T-cell (primary cell): ENCODE results near the gene ESPNL. TPM values are rescaled to one million over a fixed set of nuclear protein-coding genes. Genes with fewer than 3 reads are reported as not detected.
"Not testable (repeated sequence)": the region's sequence is repeated elsewhere in the genome, so short reads cannot be mapped to it uniquely, and the experiment has no call there.

ENCODE experiments used
- ATAC-seq, 4 experiments: fragments of 200-7000 bp in 3 of 4; fragments of 150-1000 bp in 1 of 4; cut with Tn5 transposase; replicated peaks in 1 of 4; 1 replicate in 3 of 4; 2 replicates in 1 of 4; pipeline ENCODE4 v1.10.0; 2021; ENCODE audit warnings: moderate library complexity in 3 of 4, mild to moderate bottlenecking in 2 of 4, moderate number of reproducible peaks in 1 of 4
- CTCF ChIA-PET, 2 donors: fragments of 300-600 bp; sonication (Branson Sonifier 250); formaldehyde crosslinking; loops; one replicate each; lab custom pipeline; 2022; ENCODE audit warnings: antibody characterized with exemption in 2 of 2; lab: Charles Lee
- POLR2A ChIA-PET, 2 donors: fragments of 300-600 bp; sonication (Branson Sonifier 250); formaldehyde crosslinking; loops; one replicate each; lab custom pipeline; 2022; ENCODE audit warnings: antibody characterized with exemption in 2 of 2; lab: Charles Lee
- DNase-seq, 35 experiments: peaks; one replicate each; pipeline versions ENCODE4 v3.0.0 to v3.0.0-alpha.2; 2013 to 2023
- H3K27ac ChIP-seq: one replicate; pipeline ENCODE4 v1.5.1; 2013; ENCODE audit warnings: low read length
- H3K27me3 ChIP-seq, 2 experiments: replicated peaks in 1 of 2; 1 replicate in 1 of 2; 2 replicates in 1 of 2; pipeline versions ENCODE4 v1.6.1 to v1.7.0; 2013; ENCODE audit warnings: low read length in 1 of 2, mixed read lengths in 1 of 2; ENCODE audit not compliant: control insufficient read depth in 2 of 2, insufficient read depth in 2 of 2; ENCODE audit errors: extremely low read depth in 1 of 2
- H3K36me3 ChIP-seq, 2 donors: 1 replicate in 1 of 2; 2 replicates in 1 of 2; pipeline versions ENCODE4 v1.6.1 to v1.7.0; 2013; ENCODE audit warnings: low read length in 1 of 2; ENCODE audit not compliant: control insufficient read depth in 2 of 2, insufficient read depth in 1 of 2; ENCODE audit errors: extremely low read depth in 1 of 2
- H3K4me1 ChIP-seq, 2 experiments: 1 replicate in 1 of 2; 2 replicates in 1 of 2; pipeline versions ENCODE4 v1.6.1 to v1.7.0; 2013; ENCODE audit warnings: low read length in 2 of 2, mixed read lengths in 1 of 2; ENCODE audit not compliant: insufficient read depth in 2 of 2, control insufficient read depth in 1 of 2; ENCODE audit errors: extremely low read depth in 1 of 2
- H3K4me3 ChIP-seq, 2 donors: 1 replicate in 1 of 2; 2 replicates in 1 of 2; pipeline versions ENCODE4 v1.5.1 to v1.7.0; 2013; ENCODE audit warnings: mild to moderate bottlenecking in 2 of 2, low read length in 1 of 2, moderate library complexity in 1 of 2; ENCODE audit not compliant: control insufficient read depth in 1 of 2; ENCODE audit errors: extremely low read depth in 1 of 2
- H3K9me3 ChIP-seq: 2 replicates; pipeline ENCODE4 v1.7.0; 2013
- H3K27ac Mint-ChIP-seq, 2 donors: one replicate each; pipeline ENCODE4 v1.8.0; 2020 to 2021; ENCODE audit warnings: mild to moderate bottlenecking in 2 of 2, mixed read lengths in 2 of 2
- H3K27me3 Mint-ChIP-seq, 2 donors: one replicate each; pipeline ENCODE4 v1.8.0; 2021 to 2022; ENCODE audit warnings: mixed read lengths in 2 of 2
- H3K36me3 Mint-ChIP-seq: one replicate; pipeline ENCODE4 v1.8.0; 2021; ENCODE audit warnings: mixed read lengths
- H3K4me1 Mint-ChIP-seq, 3 donors: one replicate each; pipeline ENCODE4 v1.8.0; 2020 to 2022; ENCODE audit warnings: mixed read lengths in 3 of 3, mild to moderate bottlenecking in 1 of 3
- H3K4me3 Mint-ChIP-seq, 3 donors: one replicate each; pipeline ENCODE4 v1.8.0; 2020 to 2022; ENCODE audit warnings: mild to moderate bottlenecking in 3 of 3, mixed read lengths in 3 of 3, moderate library complexity in 3 of 3
- H3K9me3 Mint-ChIP-seq, 3 donors: one replicate each; pipeline ENCODE4 v1.8.0; 2020 to 2022; ENCODE audit warnings: mixed read lengths in 3 of 3
- WGBS: methylation state at CpG from one replicate; pipeline ENCODE4 v1.1.5; 2013; ENCODE audit warnings: missing lambda C conversion rate; ENCODE audit not compliant: insufficient coverage; 5-methylcytosine and 5-hydroxymethylcytosine counted together
- total RNA-seq, 35 experiments: library from RNA in 6 of 35; stranded (reverse) in 6 of 35; fragments of 120-200 nt in 1 of 35; gene quantifications; one replicate each; pipeline versions ENCODE4 v1.2.1 to v1.2.4 and lab custom pipeline; 2013 to 2026

ESPNL gene
- total RNA-seq, 5 donors from 2014 or later (not counting 1 experiment from before 2014, with no cell fraction given), result 0.10 to 0.44 (median 0.25) TPM; not detected in 2

DNA sequence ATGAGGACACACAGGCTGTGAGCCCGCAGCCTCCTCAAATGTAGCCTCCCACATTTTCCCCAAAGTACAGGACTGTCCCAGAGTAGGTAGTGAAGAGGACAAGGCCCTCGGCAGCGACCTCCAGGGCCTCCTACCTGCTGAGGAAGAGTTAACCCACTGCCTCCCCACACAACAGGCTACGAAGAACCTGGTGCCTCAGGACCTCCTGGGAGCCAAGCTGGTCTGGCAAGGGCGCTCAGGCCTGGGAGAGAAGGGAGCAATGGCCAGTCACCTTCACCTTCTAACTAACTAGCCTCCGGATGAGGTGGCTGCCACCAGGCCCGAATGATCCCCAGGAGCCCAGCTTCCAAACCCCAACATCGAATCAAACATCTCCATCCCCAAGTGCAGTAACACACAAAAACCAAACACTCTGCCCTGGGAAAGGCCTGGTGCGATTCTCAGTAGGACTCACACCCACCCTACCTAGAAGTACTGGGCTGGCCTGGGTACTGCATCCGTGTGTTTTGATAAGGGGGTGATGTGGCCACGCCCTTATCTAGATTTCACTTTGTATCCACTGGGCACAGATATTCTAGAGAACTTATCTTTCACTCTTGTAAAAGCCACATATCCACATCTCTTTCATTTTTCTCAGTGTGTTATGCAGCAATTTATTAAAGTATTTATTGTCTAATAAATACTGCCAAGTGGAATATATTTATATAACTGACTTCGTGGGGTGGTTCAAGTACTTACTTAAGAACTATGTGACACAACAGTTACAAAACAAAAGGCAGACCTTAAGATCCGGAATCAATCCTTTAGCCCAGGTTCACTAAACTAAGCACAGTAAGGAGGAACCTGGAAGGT lies 68.3 kb downstream of the ESPNL start:
- CTCF ChIA-PET, result no interaction called here
- Mint-ChIP-seq H3K27me3 (peaks cover 7 to 15% of the 10 kb centered on the region in 2 donors), H3K9me3 (no peaks in the 10 kb centered on the region), H3K4me3 (no peak overlapping the region), H3K36me3 (peaks cover 40% of the 10 kb centered on the region), H3K27ac (peak overlapping the region in 1 of 2 donors; percentile 28), H3K4me1 (peaks cover 6 to 8% (median 7%) of the 10 kb centered on the region in 3 donors)
- Histone ChIP-seq H3K27ac (no peak overlapping the region), H3K27me3 (peaks cover 0 to 14% of the 10 kb centered on the region in 2 experiments), H3K4me1 (no peaks in the 10 kb centered on the region), H3K9me3 (no peaks in the 10 kb centered on the region), H3K36me3 (peaks cover 12 to 50% of the 10 kb centered on the region in 2 donors), H3K4me3 (no peak overlapping the region)
- ATAC-seq, result no peak
- POLR2A ChIA-PET, result no interaction called here
- DNase-seq, result no peak
- WGBS, result 100% methylated on average over 5 of the region's 13 CpGs

DNA sequence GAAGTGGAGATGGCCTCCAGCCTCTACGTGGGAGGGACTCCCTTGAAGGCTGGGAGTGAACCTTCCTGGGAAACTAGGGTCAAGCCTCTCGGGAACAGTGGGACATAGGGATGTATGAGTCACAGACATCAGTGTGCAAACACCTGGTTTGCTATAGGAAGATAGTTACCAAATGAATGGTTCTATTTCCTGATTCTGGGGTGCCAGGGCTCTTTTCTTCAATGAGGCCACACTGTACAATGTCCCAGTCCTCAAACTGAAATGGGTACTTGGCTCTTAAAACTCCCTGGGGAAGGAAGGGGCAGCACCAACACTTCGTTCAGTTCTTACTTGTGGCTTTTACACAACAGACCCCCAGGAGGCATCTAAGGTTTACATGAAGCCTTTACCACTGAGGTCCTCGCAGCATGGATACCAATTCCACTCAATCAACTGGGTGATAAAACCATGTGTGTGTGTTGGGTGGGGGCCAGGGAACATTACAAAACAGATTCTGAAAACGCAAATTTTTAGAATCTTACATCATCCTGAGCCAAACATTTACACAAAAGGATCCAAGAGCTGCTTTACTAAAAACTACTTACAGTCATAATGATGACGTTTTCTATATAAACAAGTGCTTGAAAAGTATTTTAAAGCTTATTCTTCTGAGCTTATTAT lies 69.0 kb downstream of the ESPNL start:
- H3K4me3 Mint-ChIP-seq, result no peak overlapping the region
- DNase-seq, result no peak
- WGBS, result no CpG with 5 or more reads among the region's 6 CpGs

DNA sequence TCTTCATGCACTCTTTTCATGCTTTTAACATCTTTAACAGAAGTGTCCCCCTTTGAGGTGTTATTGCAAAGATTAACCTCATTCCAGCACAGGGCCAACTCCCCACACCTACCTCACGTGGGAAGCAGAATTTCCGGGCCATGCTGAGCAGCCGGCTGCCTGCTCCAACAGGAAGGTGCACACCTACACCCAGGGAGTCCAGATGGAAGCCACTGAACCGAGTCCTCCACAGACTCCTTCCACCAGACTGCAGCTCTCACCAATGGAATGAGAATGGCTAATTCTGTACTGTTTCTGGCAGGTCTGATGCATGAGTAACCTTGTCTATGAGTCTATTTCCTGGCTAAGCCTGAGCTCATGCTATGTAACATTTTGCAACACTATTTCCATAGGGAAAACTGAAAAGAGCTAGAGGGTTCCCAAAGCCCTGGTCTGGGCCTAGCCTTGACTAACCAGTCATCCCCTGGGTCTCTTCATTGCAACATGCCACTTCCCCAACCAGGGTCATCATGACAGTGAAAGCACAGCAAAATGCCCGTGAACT lies 69.6 kb downstream of the ESPNL start:
- DNase-seq, result peak in 1 of 35 experiments; percentile 17
- Histone ChIP-seq H3K27ac (no peak overlapping the region), H3K4me3 (no peak overlapping the region), H3K9me3 (no peaks in the 10 kb centered on the region), H3K27me3 (peaks cover 0 to 9% of the 10 kb centered on the region in 2 experiments), H3K36me3 (peaks cover 15 to 63% of the 10 kb centered on the region in 2 donors), H3K4me1 (no peaks in the 10 kb centered on the region)
- H3K4me1 Mint-ChIP-seq, result peaks cover 4 to 6% (median 5%) of the 10 kb centered on the region in 3 donors
- POLR2A ChIA-PET, result interaction anchor here in 1 of 2 donors (0.5 kb wide), 1 partner anchor 26 kb away, joined by 3 read pairs; no protein-coding TSS in a partner anchor
- no peaks in the 10 kb centered on the region for H3K9me3 Mint-ChIP-seq
- ATAC-seq, result no peak
- CTCF ChIA-PET, result interaction anchor here (0.5 to 1.0 kb wide), 4 partner anchors 14 to 93 kb away, joined by 3 to 6 read pairs (median 3); no protein-coding TSS in a partner anchor
- no peak overlapping the region for H3K27ac Mint-ChIP-seq
- peaks cover 6 to 9% of the 10 kb centered on the region in 2 donors for H3K27me3 Mint-ChIP-seq
- WGBS, result 85% methylated on average over 3 of the region's 5 CpGs
- no peak overlapping the region for H3K4me3 Mint-ChIP-seq
- H3K36me3 Mint-ChIP-seq, result peaks cover 46% of the 10 kb centered on the region

More for the DNA sequence above, 69.0 kb downstream of the ESPNL start:
- peaks cover 7 to 15% of the 10 kb centered on the region in 2 donors for H3K27me3 Mint-ChIP-seq
- H3K27ac ChIP-seq, result no peak overlapping the region
- CTCF ChIA-PET, result interaction anchor here (0.6 to 1.0 kb wide), 3 partner anchors 14 to 94 kb away, joined by 3 read pairs; no protein-coding TSS in a partner anchor
- peaks cover 6 to 8% (median 7%) of the 10 kb centered on the region in 3 donors for H3K4me1 Mint-ChIP-seq
- peaks cover 12 to 57% of the 10 kb centered on the region in 2 donors for H3K36me3 ChIP-seq
- H3K27ac Mint-ChIP-seq, result peak overlapping the region in 1 of 2 donors; percentile 28
- H3K9me3 ChIP-seq, result no peaks in the 10 kb centered on the region
- no peaks in the 10 kb centered on the region for H3K4me1 ChIP-seq
- H3K9me3 Mint-ChIP-seq, result no peaks in the 10 kb centered on the region
- POLR2A ChIA-PET, result interaction anchor here in 1 of 2 donors (0.5 kb wide), 1 partner anchor 26 kb away, joined by 3 read pairs; no protein-coding TSS in a partner anchor
- ATAC-seq, result no peak
- H3K36me3 Mint-ChIP-seq, result peaks cover 46% of the 10 kb centered on the region
- H3K4me3 ChIP-seq, result no peak overlapping the region
- H3K27me3 ChIP-seq, result peaks cover 0 to 13% of the 10 kb centered on the region in 2 experiments

DNA sequence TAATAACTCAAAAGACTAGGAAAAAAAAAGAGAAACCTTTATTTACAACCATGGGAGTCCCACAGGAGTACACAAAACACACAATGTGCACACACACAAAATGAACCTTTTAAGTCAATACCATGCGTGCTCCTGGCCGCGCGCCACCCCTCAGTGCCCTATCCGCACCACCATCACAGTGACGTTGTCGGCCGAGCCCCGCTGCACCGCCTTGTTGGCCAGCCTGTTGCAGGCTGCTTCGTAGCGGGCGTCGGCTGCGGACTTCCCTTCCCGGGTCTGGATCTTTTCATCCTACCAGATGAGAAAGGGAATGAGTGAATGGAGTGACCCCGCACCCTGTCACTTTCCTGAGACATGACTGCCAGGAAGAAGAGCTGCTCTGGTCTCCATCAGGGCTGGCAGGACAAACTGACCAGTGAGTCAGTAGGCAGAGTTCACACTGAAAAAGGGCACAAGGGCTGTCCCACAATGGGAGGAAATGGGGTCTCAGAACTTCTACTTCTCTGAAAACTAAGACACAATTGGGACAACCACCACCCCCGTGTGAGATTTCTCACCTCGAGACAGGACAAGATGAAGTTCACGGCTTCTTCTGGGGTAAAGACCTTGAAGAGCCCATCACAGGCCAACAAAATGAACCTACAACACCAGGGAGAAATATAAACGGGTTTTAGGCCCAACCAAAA lies 70.4 kb downstream of the ESPNL start:
- Mint-ChIP-seq H3K27ac (no peak overlapping the region), H3K4me1 (no peaks in the 10 kb centered on the region), H3K36me3 (peaks cover 46% of the 10 kb centered on the region), H3K9me3 (no peaks in the 10 kb centered on the region), H3K4me3 (no peak overlapping the region), H3K27me3 (peaks cover 0 to 2% of the 10 kb centered on the region in 2 donors)
- Histone ChIP-seq H3K36me3 (peaks cover 15 to 71% of the 10 kb centered on the region in 2 donors), H3K9me3 (no peaks in the 10 kb centered on the region), H3K27me3 (peaks cover 0 to 1% of the 10 kb centered on the region in 2 experiments), H3K27ac (no peak overlapping the region), H3K4me1 (no peaks in the 10 kb centered on the region), H3K4me3 (no peak overlapping the region)
- 97% methylated on average over 6 of the region's 21 CpGs for WGBS
- ATAC-seq, result no peak
- ChIA-PET CTCF (interaction anchor here in 1 of 2 donors (0.5 kb wide), 1 partner anchor 20 kb away, joined by 6 read pairs; no protein-coding TSS in a partner anchor), POLR2A (no interaction called here)
- peak in 1 of 35 experiments; percentile 16 for DNase-seq

DNA sequence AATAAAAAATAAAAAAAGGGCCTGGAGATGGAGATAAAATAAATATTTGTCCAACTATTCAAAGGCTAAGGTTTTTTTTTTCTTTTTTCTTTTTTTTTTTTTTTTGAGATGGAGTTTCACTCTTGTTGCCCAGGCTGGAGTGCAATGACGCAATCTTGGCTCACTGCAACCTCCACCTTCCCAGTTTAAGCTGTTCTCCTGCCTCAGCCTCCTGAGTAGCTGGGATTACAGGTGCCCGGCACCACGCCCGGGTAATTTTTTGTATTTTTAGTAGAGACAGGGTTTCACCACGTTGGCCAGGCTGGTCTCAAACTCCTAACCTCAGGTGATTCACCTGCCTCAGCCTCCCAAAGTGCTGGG lies 70.9 kb downstream of the ESPNL start:
- H3K9me3 Mint-ChIP-seq, POLR2A ChIA-PET, H3K4me1 Mint-ChIP-seq, ATAC-seq, H3K4me3 Mint-ChIP-seq, H3K27me3 Mint-ChIP-seq, H3K27me3 ChIP-seq, H3K4me1 ChIP-seq, H3K9me3 ChIP-seq, H3K27ac Mint-ChIP-seq, H3K27ac ChIP-seq, CTCF ChIA-PET, H3K4me3 ChIP-seq: not testable (repeated sequence)
- WGBS, result no CpG with 5 or more reads among the region's 5 CpGs
- peak in 1 of 35 experiments; percentile 14 for DNase-seq
- peaks cover 15 to 75% of the 10 kb centered on the region in 2 donors for H3K36me3 ChIP-seq
- H3K36me3 Mint-ChIP-seq, result peaks cover 49% of the 10 kb centered on the region
